ENCODE results near the gene WDFY3.

Gene WDFY3

GRCh38 chr4:84916227-84916626, 50.3 kb downstream of the WDFY3 start:
- no peak for TF ChIP-seq CTCF (IDR thresholded peaks at IDR 0.05; ENCODE audit: low read depth, low read length, missing control alignments)
- no peak overlapping the region for H3K4me3 ChIP-seq (ENCODE audit: low read depth, low read length)
- no peak for DNase-seq (ENCODE audit: low read depth)
- in situ Hi-C loops (cut with HindIII; ENCODE audit: low sequenced_read_pairs), result no loop called here

DNA sequence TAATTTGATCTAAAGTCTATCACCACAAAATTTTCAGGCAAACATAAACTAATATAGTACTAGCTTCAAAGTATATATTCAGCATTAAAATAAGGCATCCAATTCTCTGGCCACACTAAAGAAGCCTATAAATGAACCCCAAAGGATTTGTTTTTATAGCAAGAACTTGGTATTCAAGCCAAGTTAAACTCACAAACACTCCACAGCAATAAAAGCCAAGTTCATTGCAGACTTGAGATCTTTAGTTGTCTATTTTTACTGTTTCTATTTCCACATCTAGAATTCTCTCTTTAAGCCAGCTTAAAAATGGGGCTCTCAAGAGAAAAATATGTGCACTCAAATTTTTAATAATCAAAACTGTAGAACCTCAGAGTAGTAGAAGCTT, 51.1 kb downstream of the WDFY3 start:
- H3K4me3 ChIP-seq (ENCODE audit: low read depth, low read length), result no peak overlapping the region
- no peak for DNase-seq (ENCODE audit: low read depth)
- TF ChIP-seq CTCF (IDR thresholded peaks at IDR 0.05; ENCODE audit: low read depth, low read length, missing control alignments), result no peak
- in situ Hi-C loops (cut with HindIII; ENCODE audit: low sequenced_read_pairs), result no loop called here

DNA sequence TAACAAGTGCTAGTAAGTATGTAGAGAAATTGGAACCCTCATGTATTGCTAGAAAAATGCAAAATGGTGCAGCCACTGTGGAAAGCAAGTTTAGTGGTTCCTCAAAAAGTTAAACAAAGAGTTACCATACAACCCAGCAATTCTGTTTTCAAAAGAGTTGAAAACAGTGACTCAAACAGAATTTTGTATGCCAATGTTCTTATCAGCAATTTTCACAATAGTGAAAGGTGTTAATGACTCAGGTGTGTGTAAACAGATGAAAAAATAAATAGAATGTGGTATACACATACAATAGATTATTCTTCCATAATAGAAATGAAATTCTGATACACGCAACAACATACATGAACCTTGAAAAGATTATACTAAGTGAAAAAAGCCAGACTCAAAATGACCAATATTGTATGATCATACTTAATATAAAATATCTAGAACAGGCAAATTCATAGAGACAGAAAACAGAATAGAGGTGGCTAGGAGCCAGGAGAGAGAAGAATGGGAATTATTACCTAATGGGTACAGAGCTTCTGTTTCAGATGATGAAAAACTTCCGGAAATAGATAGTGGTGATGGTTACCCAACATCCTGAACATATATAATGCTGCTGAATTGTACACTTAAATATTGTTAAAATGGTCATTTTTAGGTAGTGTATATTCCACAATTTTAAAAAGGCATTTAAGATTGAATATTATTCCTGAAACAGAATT, 51.6 kb downstream of the WDFY3 start:
- no peak for TF ChIP-seq CTCF (IDR thresholded peaks at IDR 0.05; ENCODE audit: low read depth, low read length, missing control alignments)

GRCh38 chr4:84913176-84913575, 53.3 kb downstream of the WDFY3 start:
- no peak overlapping the region for H3K4me3 ChIP-seq (ENCODE audit: low read depth, low read length)
- no peak for DNase-seq (ENCODE audit: low read depth)
- TF ChIP-seq CTCF (IDR thresholded peaks at IDR 0.05; ENCODE audit: low read depth, low read length, missing control alignments), result no peak
- in situ Hi-C loops (cut with HindIII; ENCODE audit: low sequenced_read_pairs), result no loop called here

More for the DNA sequence above, 51.6 kb downstream of the WDFY3 start:
- no peak for DNase-seq (ENCODE audit: low read depth)
- in situ Hi-C loops (cut with HindIII; ENCODE audit: low sequenced_read_pairs), result no loop called here
- H3K4me3 ChIP-seq (ENCODE audit: low read depth, low read length), result no peak overlapping the region

GRCh38 chr4:84912741-84913140, 53.7 kb downstream of the WDFY3 start:
- no peak overlapping the region for H3K4me3 ChIP-seq (ENCODE audit: low read depth, low read length)
- no peak for TF ChIP-seq CTCF (IDR thresholded peaks at IDR 0.05; ENCODE audit: low read depth, low read length, missing control alignments)
- in situ Hi-C loops (cut with HindIII; ENCODE audit: low sequenced_read_pairs), result no loop called here
- no peak for DNase-seq (ENCODE audit: low read depth)

- no peak overlapping the region for H3K4me3 ChIP-seq (ENCODE audit: low read depth, low read length)
- in situ Hi-C loops (cut with HindIII; ENCODE audit: low sequenced_read_pairs), result no loop called here
- TF ChIP-seq CTCF (IDR thresholded peaks at IDR 0.05; ENCODE audit: low read depth, low read length, missing control alignments), result no peak
- DNase-seq (ENCODE audit: low read depth), result no peak
These were observed 57.6 kb downstream of the WDFY3 start for GRCh38 chr4:84908876-84909275.
